ENCODE results near the gene LANCL2.

Gene LANCL2

GRCh38 chr7:55326945-55327626, 38.1 kb upstream of the LANCL2 start:
- Histone ChIP-seq H3K27me3 (ENCODE audit: low read length) (no peaks in the 10 kb centered on the region), H3K9me3 (ENCODE audit: insufficient read depth, low read length) (no peaks in the 10 kb centered on the region), H3K36me3 (ENCODE audit: low read length) (no peaks in the 10 kb centered on the region), H3F3A (ENCODE audit: insufficient read depth) (no peaks in the 10 kb centered on the region), H3K79me2 (ENCODE audit: insufficient read depth, low read length) (no peaks in the 10 kb centered on the region), H3K4me3 (ENCODE audit: insufficient read depth, low read length, poor library complexity, severe bottlenecking) (no peak overlapping the region), H3K9me2 (replicated peaks; ENCODE audit: insufficient read depth, low read length) (no peaks in the 10 kb centered on the region), H3K27ac (ENCODE audit: low read depth, low read length) (no peak overlapping the region), H3K4me2 (ENCODE audit: low read depth, low read length, poor library complexity, severe bottlenecking) (no peak overlapping the region), H4K20me1 (ENCODE audit: low read depth, low read length) (no peaks in the 10 kb centered on the region; the same call in 1 of the 2 replicates), H3K9ac (ENCODE audit: low read length) (no peak overlapping the region), H2AFZ (ENCODE audit: low read depth, low read length, severe bottlenecking) (no peak overlapping the region)
- TF ChIP-seq CTCF (IDR thresholded peaks at IDR 0.05; ENCODE audit: insufficient read depth, low read length, poor library complexity, severe bottlenecking) (no peak), EZH2phosphoT487 (conservative IDR thresholded peaks at IDR 0.05; ENCODE audit: low read length) (no peak)

- no peaks in the 10 kb centered on the region for H3K9me3 ChIP-seq (ENCODE audit: insufficient read depth, low read length)
- no peak overlapping the region for H3K27ac ChIP-seq (ENCODE audit: low read depth, low read length)
- H2AFZ ChIP-seq (ENCODE audit: low read depth, low read length, severe bottlenecking), result no peak overlapping the region
- H3K9me2 ChIP-seq (replicated peaks; ENCODE audit: insufficient read depth, low read length), result no peaks in the 10 kb centered on the region
- 0 out of 2 replicates have a peak, but pooled peaks cover 3% of the 10 kb centered on the region for H3K27me3 ChIP-seq (ENCODE audit: low read length)
- no peak overlapping the region for H3K4me3 ChIP-seq (ENCODE audit: insufficient read depth, low read length, poor library complexity, severe bottlenecking)
- no peaks in the 10 kb centered on the region for H3K79me2 ChIP-seq (ENCODE audit: insufficient read depth, low read length)
- H3F3A ChIP-seq (ENCODE audit: insufficient read depth), result no peaks in the 10 kb centered on the region
- H3K9ac ChIP-seq (ENCODE audit: low read length), result no peak overlapping the region
- H3K36me3 ChIP-seq (ENCODE audit: low read length), result no peaks in the 10 kb centered on the region
- no peak overlapping the region for H3K4me2 ChIP-seq (ENCODE audit: low read depth, low read length, poor library complexity, severe bottlenecking)
- H4K20me1 ChIP-seq (ENCODE audit: low read depth, low read length), result no peaks in the 10 kb centered on the region
- TF ChIP-seq EZH2phosphoT487 (conservative IDR thresholded peaks at IDR 0.05; ENCODE audit: low read length), result no peak
- no peak for TF ChIP-seq CTCF (IDR thresholded peaks at IDR 0.05; ENCODE audit: insufficient read depth, low read length, poor library complexity, severe bottlenecking)
These were observed 30.0 kb upstream of the LANCL2 start for GRCh38 chr7:55335151-55335550.

GRCh38 chr7:55335786-55336185, 29.4 kb upstream of the LANCL2 start:
- H3K79me2 ChIP-seq (ENCODE audit: insufficient read depth, low read length), result no peaks in the 10 kb centered on the region
- H3K9me2 ChIP-seq (replicated peaks; ENCODE audit: insufficient read depth, low read length), result no peaks in the 10 kb centered on the region
- H3K4me2 ChIP-seq (ENCODE audit: low read depth, low read length, poor library complexity, severe bottlenecking), result no peak overlapping the region
- no peaks in the 10 kb centered on the region for H3K9me3 ChIP-seq (ENCODE audit: insufficient read depth, low read length)
- H2AFZ ChIP-seq (ENCODE audit: low read depth, low read length, severe bottlenecking), result no peak overlapping the region
- no peak overlapping the region for H3K4me3 ChIP-seq (ENCODE audit: insufficient read depth, low read length, poor library complexity, severe bottlenecking)
- no peak overlapping the region for H3K9ac ChIP-seq (ENCODE audit: low read length)
- H4K20me1 ChIP-seq (ENCODE audit: low read depth, low read length), result no peaks in the 10 kb centered on the region
- no peak for TF ChIP-seq EZH2phosphoT487 (conservative IDR thresholded peaks at IDR 0.05; ENCODE audit: low read length)
- H3K36me3 ChIP-seq (ENCODE audit: low read length), result no peaks in the 10 kb centered on the region
- H3F3A ChIP-seq (ENCODE audit: insufficient read depth), result no peaks in the 10 kb centered on the region
- H3K27me3 ChIP-seq (ENCODE audit: low read length), result 0 out of 2 replicates have a peak, but pooled peaks cover 3% of the 10 kb centered on the region
- H3K27ac ChIP-seq (ENCODE audit: low read depth, low read length), result no peak overlapping the region

GRCh38 chr7:55336540-55336939, 28.6 kb upstream of the LANCL2 start:
- H3K4me3 ChIP-seq (ENCODE audit: insufficient read depth, low read length, poor library complexity, severe bottlenecking), result no peak overlapping the region
- no peaks in the 10 kb centered on the region for H4K20me1 ChIP-seq (ENCODE audit: low read depth, low read length)
- 0 out of 2 replicates have a peak, but pooled peaks cover 3% of the 10 kb centered on the region for H3K27me3 ChIP-seq (ENCODE audit: low read length)
- H3K9me2 ChIP-seq (replicated peaks; ENCODE audit: insufficient read depth, low read length), result no peaks in the 10 kb centered on the region
- no peaks in the 10 kb centered on the region for H3K9me3 ChIP-seq (ENCODE audit: insufficient read depth, low read length)
- H3K27ac ChIP-seq (ENCODE audit: low read depth, low read length), result no peak overlapping the region
- no peaks in the 10 kb centered on the region for H3F3A ChIP-seq (ENCODE audit: insufficient read depth)
- no peaks in the 10 kb centered on the region for H3K79me2 ChIP-seq (ENCODE audit: insufficient read depth, low read length)
- no peak overlapping the region for H2AFZ ChIP-seq (ENCODE audit: low read depth, low read length, severe bottlenecking)
- H3K4me2 ChIP-seq (ENCODE audit: low read depth, low read length, poor library complexity, severe bottlenecking), result no peak overlapping the region
- no peak for TF ChIP-seq CTCF (IDR thresholded peaks at IDR 0.05; ENCODE audit: insufficient read depth, low read length, poor library complexity, severe bottlenecking)
- no peak for TF ChIP-seq EZH2phosphoT487 (conservative IDR thresholded peaks at IDR 0.05; ENCODE audit: low read length)
- no peaks in the 10 kb centered on the region for H3K36me3 ChIP-seq (ENCODE audit: low read length)
- no peak overlapping the region for H3K9ac ChIP-seq (ENCODE audit: low read length)

All from SU-DHL-6 (cell line).